ENCODE data around the gene MROH2A.

- no peak for TF ChIP-seq EZH2 (IDR thresholded peaks at IDR 0.05; ENCODE audit: insufficient read depth, poor library complexity, severe bottlenecking)
- TF ChIP-seq EZH2phosphoT487 (IDR thresholded peaks at IDR 0.05; ENCODE audit: insufficient read depth, low read depth), result no peak
Observed at GRCh38 chr2:233871432-233871831, 93.3 kb downstream of the MROH2A start.
